Keratinocyte (primary cell): ENCODE results near the gene SIX5. TPM values are rescaled to one million over a fixed set of nuclear protein-coding genes. Genes with fewer than 3 reads are reported as not detected.

Experiments used
- DNase-seq: peaks from one replicate; pipeline ENCODE4 v3.0.0-alpha.2; 2011; ENCODE audit warnings: low read depth, missing footprints, low spot score
- FAIRE-seq: peaks from 2 replicates; lab custom pipeline; 2011; peaks lifted over from hg19 to GRCh38; lab: Jason Lieb, UNC
- H2AFZ ChIP-seq: 2 replicates; pipeline ENCODE4 v1.6.0; 2012; ENCODE audit warnings: low read length, control low read depth, inconsistent platforms; ENCODE audit not compliant: control insufficient read depth
- H3K27ac ChIP-seq: 2 replicates; pipeline ENCODE4 v1.5.1; 2011; ENCODE audit warnings: low read length; ENCODE audit not compliant: control insufficient read depth, insufficient read depth
- H3K27me3 ChIP-seq: 3 replicates; pipeline ENCODE4 v1.6.0; 2011; ENCODE audit warnings: low read length; ENCODE audit not compliant: control insufficient read depth, insufficient read depth; ENCODE audit errors: extremely low read depth
- H3K36me3 ChIP-seq, 2 experiments: 2 replicates in 1 of 2; 3 replicates in 1 of 2; pipeline ENCODE4 v1.5.1; 2011; ENCODE audit warnings: low read length in 2 of 2, mild to moderate bottlenecking in 1 of 2; ENCODE audit not compliant: control insufficient read depth in 2 of 2, insufficient read depth in 2 of 2; ENCODE audit errors: extremely low read depth in 1 of 2
- H3K4me1 ChIP-seq: 3 replicates; pipeline ENCODE4 v1.5.1; 2011; ENCODE audit warnings: low read length; ENCODE audit not compliant: control insufficient read depth, insufficient read depth; ENCODE audit errors: extremely low read depth
- H3K4me2 ChIP-seq: 3 replicates; pipeline ENCODE4 v1.6.0; 2011; ENCODE audit warnings: low read depth, low read length; ENCODE audit not compliant: control insufficient read depth, insufficient read depth; ENCODE audit errors: extremely low read depth
- H3K4me3 ChIP-seq, 3 experiments: fragments of 200-600 bp in 1 of 3; sonication (generic) in 1 of 3; 2 replicates in 2 of 3; 3 replicates in 1 of 3; pipeline ENCODE4 v1.5.1; 2011 to 2016; ENCODE audit warnings: low read length in 3 of 3, mild to moderate bottlenecking in 3 of 3, control low read depth in 2 of 3, inconsistent platforms in 1 of 3, low read depth in 1 of 3, mixed read lengths in 1 of 3, mixed run types in 1 of 3, moderate library complexity in 1 of 3; ENCODE audit not compliant: control insufficient read depth in 2 of 3, insufficient read depth in 2 of 3; ENCODE audit errors: extremely low read depth in 1 of 3
- H3K79me2 ChIP-seq: 2 replicates; pipeline ENCODE4 v1.6.0; 2012; ENCODE audit warnings: low read length; ENCODE audit not compliant: control insufficient read depth, insufficient read depth
- H3K9ac ChIP-seq: 3 replicates; pipeline ENCODE4 v1.6.0; 2011; ENCODE audit warnings: low read length; ENCODE audit not compliant: control insufficient read depth, insufficient read depth; ENCODE audit errors: extremely low read depth
- H3K9me1 ChIP-seq: 3 replicates; pipeline ENCODE4 v1.6.0; 2011; ENCODE audit warnings: low read length; ENCODE audit not compliant: control insufficient read depth, insufficient read depth; ENCODE audit errors: extremely low read depth
- H3K9me3 ChIP-seq: 2 replicates; pipeline ENCODE4 v1.5.1; 2012; ENCODE audit warnings: low read depth, low read length; ENCODE audit not compliant: control insufficient read depth
- H4K20me1 ChIP-seq: 3 replicates; pipeline ENCODE4 v1.6.0; 2011; ENCODE audit warnings: low read length; ENCODE audit not compliant: control insufficient read depth, insufficient read depth; ENCODE audit errors: extremely low read depth
- EZH2 ChIP-seq: IDR thresholded peaks from one replicate; pipeline ENCODE4 v1.6.1; 2012; ENCODE audit warnings: inconsistent platforms, mild to moderate bottlenecking, low read length, moderate library complexity
- dilution Hi-C: fragments of 300-500 bp; cut with MboI; formaldehyde crosslinking; loops from one replicate; pipeline ENCODE4 v1.7.0; 2020; ENCODE audit warnings: low sequenced_read_pairs; ENCODE audit not compliant: extremely low pct_ligation_motif_present
- polyA plus RNA-seq, 5 experiments: library from polyadenylated mRNA; depleted of rRNA in 3 of 5; stranded (reverse) in 3 of 5; stranded (forward) in 1 of 5; unstranded in 1 of 5; fragments of >200 nt; gene quantifications; 1 replicate in 1 of 5; 2 replicates in 3 of 5; 3 replicates in 1 of 5; pipeline versions ENCODE4 v1.2.1 to v1.2.3, GENCODE V29; 2011 to 2012; ENCODE audit warnings: missing spikeins in 2 of 5, low read depth in 1 of 5, low replicate concordance in 1 of 5
- TF ChIP-seq, protein P1 (sequence below), 3 experiments: IDR thresholded peaks in 1 of 3; conservative IDR thresholded peaks in 1 of 3; optimal IDR thresholded peaks in 1 of 3; 2 replicates in 2 of 3; 3 replicates in 1 of 3; pipeline versions ENCODE3 to v1.5.1; 2011; ENCODE audit warnings: low read length in 3 of 3, mild to moderate bottlenecking in 3 of 3, moderate library complexity in 2 of 3, control low read depth in 1 of 3, inconsistent platforms in 1 of 3; ENCODE audit not compliant: insufficient read depth in 2 of 3; ENCODE audit errors: extremely low read depth in 1 of 3

Gene SIX5
- polyA plus RNA-seq, 1 donor (not counting 4 experiments of a cell fraction or from before 2014, with no cell fraction given), result 1.3 TPM

DNA sequence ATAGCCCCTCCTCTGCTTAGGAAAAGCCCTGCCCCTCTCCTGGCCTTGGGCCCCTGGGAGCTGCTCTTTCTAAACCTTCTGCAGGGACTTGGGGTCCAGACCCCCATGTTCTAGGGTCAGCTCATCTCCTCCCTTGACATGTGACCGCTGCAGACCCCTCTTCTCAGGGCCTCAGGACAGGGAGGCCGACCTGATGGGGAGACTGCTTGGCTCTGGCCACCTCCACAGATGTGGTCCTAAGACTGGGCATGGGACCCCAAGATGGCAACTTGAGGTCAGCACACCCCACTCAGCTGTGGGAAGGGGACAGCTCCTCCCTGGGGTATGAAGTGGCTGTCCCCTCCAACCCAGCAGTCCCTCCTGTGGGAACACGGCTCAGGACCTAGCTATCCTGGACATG, 3.9 kb upstream of the SIX5 start:
- Histone ChIP-seq H3K27ac (no peak overlapping the region), H2AFZ (no peak overlapping the region), H3K9ac (no peak overlapping the region), H3K4me3 (no peak overlapping the region), H3K27me3 (no peaks in the 10 kb centered on the region), H4K20me1 (peaks cover 6% of the 10 kb centered on the region), H3K4me2 (no peak overlapping the region), H3K36me3 (peaks cover 2 to 14% of the 10 kb centered on the region in 2 experiments), H3K4me1 (peaks cover 5% of the 10 kb centered on the region), H3K9me1 (no peaks in the 10 kb centered on the region), H3K79me2 (no peaks in the 10 kb centered on the region), H3K9me3 (no peaks in the 10 kb centered on the region)
- no peak for TF ChIP-seq EZH2
- TF ChIP-seq, protein P1, sequence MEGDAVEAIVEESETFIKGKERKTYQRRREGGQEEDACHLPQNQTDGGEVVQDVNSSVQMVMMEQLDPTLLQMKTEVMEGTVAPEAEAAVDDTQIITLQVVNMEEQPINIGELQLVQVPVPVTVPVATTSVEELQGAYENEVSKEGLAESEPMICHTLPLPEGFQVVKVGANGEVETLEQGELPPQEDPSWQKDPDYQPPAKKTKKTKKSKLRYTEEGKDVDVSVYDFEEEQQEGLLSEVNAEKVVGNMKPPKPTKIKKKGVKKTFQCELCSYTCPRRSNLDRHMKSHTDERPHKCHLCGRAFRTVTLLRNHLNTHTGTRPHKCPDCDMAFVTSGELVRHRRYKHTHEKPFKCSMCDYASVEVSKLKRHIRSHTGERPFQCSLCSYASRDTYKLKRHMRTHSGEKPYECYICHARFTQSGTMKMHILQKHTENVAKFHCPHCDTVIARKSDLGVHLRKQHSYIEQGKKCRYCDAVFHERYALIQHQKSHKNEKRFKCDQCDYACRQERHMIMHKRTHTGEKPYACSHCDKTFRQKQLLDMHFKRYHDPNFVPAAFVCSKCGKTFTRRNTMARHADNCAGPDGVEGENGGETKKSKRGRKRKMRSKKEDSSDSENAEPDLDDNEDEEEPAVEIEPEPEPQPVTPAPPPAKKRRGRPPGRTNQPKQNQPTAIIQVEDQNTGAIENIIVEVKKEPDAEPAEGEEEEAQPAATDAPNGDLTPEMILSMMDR (optimal IDR thresholded peaks at IDR 0.05 in 1 of 3, IDR thresholded peaks at IDR 0.05 in 1 of 3, conservative IDR thresholded peaks at IDR 0.05 in 1 of 3; ENCODE audit: extremely low read depth in 1 of 3, insufficient read depth in 2 of 3, low read length in 3 of 3), result no peak
- FAIRE-seq (no peak), DNase-seq (no peak)
- dilution Hi-C loops, result no loop called here

- H3K9me1 ChIP-seq, result no peaks in the 10 kb centered on the region
- H3K27me3 ChIP-seq, result no peaks in the 10 kb centered on the region
- FAIRE-seq, result no peak
- H3K4me2 ChIP-seq, result no peak overlapping the region
- dilution Hi-C loops, result no loop called here
- H3K79me2 ChIP-seq, result no peaks in the 10 kb centered on the region
- H3K9me3 ChIP-seq, result no peaks in the 10 kb centered on the region
- H3K9ac ChIP-seq, result no peak overlapping the region
- TF ChIP-seq EZH2, result no peak
- TF ChIP-seq, protein P1 (optimal IDR thresholded peaks at IDR 0.05 in 1 of 3, IDR thresholded peaks at IDR 0.05 in 1 of 3, conservative IDR thresholded peaks at IDR 0.05 in 1 of 3; ENCODE audit: extremely low read depth in 1 of 3, insufficient read depth in 2 of 3, low read length in 3 of 3), result no peak
- H3K36me3 ChIP-seq, result peaks cover 0 to 11% of the 10 kb centered on the region in 2 experiments
- H2AFZ ChIP-seq, result no peak overlapping the region
- peaks cover 9% of the 10 kb centered on the region for H3K4me1 ChIP-seq
- DNase-seq, result no peak
- peaks cover 6% of the 10 kb centered on the region for H4K20me1 ChIP-seq
- no peak overlapping the region for H3K4me3 ChIP-seq
- H3K27ac ChIP-seq, result no peak overlapping the region
These were observed 3.2 kb upstream of the SIX5 start for GRCh38 chr19:45772130-45772840.
